ENCODE data around the gene NUP210. TPM values are rescaled to one million over a fixed set of nuclear protein-coding genes. Genes with fewer than 3 reads are reported as not detected.
"Not testable (repeated sequence)": the region's sequence is repeated elsewhere in the genome, so short reads cannot be mapped to it uniquely, and the experiment has no call there.

NUP210 gene
- 0.53 and 2.2 TPM in 2 replicates for total RNA-seq

GRCh38 chr3:13420045-13420830 lies at the start of gene NUP210:
TSS of gene NUP210 (minus strand) at chr3:13420322. CDS start at chr3:13420226, 96 bp downstream.
- DNase-seq (ENCODE audit: extremely low read depth, low read depth, low spot score), result no peak

DNA sequence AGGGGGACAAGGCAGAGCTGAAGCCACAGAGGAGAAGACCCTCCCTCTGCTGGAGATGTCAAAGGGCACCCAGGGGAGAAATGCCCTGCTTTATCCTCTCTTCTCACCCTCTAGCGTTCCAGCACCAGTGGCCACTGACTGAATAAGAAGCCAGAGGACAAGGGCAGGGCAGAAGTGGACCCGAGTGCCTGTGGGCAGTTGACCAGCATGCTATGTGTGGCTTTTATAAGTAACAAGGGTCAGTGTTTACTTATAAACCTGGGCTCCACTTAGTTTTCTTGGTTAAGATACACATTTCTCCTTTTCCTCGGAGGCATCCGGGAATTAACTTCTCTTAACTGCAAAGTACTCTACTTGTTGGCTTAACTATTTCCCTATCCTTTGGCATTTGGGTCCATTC lies 46.7 kb upstream of the NUP210 start:
- no peak for DNase-seq (ENCODE audit: extremely low read depth, low read depth, low spot score)

GRCh38 chr3:13465236-13465873 lies 45.2 kb upstream of the NUP210 start:
- DNase-seq (ENCODE audit: extremely low read depth, low read depth, low spot score), result no peak

- DNase-seq (ENCODE audit: extremely low read depth, low read depth, low spot score), result no peak
These were observed 43.7 kb upstream of the NUP210 start for GRCh38 chr3:13463618-13464400.

DNA sequence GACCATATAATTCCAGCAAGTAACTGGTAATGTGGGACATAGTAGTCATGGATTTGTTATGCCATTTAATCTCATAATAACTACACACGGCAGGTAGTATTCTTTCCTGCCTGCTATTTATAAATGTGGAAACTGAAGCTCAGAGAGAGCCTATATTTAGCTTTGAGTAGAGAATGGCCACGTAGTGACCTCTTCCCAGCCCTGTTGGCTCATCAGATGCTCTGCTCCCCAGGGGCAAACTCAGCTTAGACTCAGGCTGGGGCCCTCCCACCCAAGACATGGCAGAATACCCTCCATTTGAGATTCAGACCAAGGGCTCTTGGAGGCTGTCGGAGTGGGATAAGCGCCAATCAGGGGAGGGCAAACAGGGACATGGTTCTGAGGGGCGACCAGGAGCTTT lies 42.7 kb upstream of the NUP210 start:
- no peak for DNase-seq (ENCODE audit: extremely low read depth, low read depth, low spot score)

DNA sequence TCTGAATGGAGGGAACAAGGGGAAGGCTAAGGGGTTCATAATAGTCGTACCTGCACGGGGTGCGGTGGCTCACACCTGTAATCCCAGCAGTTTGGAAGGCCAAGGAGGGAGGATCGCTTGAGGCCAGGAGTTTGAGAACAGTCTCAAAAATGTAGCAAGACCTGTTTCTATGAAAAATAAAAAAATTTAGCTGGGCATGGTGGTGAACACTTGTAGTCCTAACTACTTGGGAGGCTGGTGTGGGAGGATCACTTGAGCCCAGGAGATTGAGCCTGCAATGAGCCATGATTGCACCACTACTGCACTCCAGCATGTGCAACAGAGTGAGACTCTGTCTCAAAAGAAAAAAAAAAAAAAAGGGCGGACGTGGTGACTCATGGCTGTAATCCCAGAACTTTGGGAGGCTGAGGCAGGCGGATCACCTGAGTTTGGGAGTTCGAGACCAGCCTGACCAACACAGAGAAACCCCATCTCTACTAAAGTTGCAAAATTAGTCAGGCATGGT lies 42.1 kb upstream of the NUP210 start:
- DNase-seq (ENCODE audit: extremely low read depth, low read depth, low spot score), result no peak

DNA sequence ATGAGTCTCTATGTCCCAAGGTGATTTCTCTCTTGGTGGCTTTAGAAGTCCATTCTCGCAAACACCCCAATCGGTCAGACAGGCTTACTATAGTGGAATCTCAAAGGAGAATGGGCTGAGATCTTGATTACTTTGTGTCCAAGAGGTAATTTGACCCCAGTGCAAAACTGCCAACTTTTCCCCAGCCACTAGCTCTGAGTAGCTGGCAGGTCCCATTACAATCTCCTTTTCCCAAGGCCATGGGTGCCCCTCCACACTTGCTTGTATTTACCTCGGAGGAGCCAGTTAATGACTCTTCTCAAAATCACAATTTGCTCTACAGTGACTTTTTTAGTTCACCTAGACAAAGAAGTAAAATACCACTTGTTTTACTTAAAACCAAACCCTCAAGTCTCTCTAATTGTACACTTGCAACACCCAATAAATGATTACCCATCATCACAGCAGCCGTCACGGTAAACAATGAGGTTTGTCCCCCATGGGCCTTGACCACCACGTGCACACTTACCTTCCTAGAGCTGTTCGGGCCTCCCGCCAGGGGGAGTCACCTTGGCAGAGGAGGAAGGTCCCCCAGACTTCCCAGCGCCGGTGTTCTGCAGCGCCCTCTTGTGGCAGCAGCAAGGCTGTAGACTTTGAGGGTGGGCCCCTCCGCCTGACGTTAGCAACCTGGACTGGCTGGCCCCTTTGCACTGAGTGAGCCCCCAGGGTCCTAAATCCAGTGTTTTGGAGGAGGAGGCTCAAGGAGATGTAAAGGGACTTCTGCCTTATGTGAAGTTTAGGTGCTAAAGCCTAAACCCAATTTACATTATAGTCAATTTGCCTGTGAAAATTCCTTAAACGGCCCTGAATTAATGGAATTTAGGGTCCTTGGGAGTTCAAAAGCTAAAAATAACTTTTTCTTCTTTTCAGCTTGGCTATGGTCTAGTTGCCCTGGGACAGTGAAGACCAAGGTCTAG lies 41.3 kb upstream of the NUP210 start:
- no peak for DNase-seq (ENCODE audit: extremely low read depth, low read depth, low spot score)

GRCh38 chr3:13460341-13460736 lies 40.2 kb upstream of the NUP210 start:
- no peak for DNase-seq (ENCODE audit: extremely low read depth, low read depth, low spot score)

GRCh38 chr3:13459605-13460340 lies 39.7 kb upstream of the NUP210 start:
- DNase-seq (ENCODE audit: extremely low read depth, low read depth, low spot score), result no peak

GRCh38 chr3:13457593-13457992 lies 37.5 kb upstream of the NUP210 start:
- no peak for DNase-seq (ENCODE audit: extremely low read depth, low read depth, low spot score)

DNA sequence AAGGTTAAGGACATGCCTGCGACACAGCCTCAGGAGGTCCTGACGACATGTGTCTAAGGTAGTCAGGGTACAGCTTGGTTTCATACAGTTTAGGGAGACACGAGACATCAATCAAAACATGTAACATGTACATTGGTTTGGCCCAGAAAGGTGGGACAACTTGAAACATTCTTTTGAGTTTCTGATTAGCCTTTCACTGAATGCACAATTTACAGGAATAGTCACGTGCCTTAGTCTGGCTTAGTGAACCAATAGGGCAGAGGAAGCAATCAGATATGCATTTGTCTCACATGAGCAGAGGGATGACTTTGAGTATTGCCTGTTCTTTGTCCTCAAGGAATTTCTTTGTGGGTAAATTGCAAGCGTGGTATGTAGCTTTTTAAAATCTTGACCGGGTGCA lies 35.5 kb upstream of the NUP210 start:
- no peak for DNase-seq (ENCODE audit: extremely low read depth, low read depth, low spot score)

GRCh38 chr3:13452490-13453335 lies 32.6 kb upstream of the NUP210 start:
- peak; percentile 27 for DNase-seq (ENCODE audit: extremely low read depth, low read depth, low spot score)

DNA sequence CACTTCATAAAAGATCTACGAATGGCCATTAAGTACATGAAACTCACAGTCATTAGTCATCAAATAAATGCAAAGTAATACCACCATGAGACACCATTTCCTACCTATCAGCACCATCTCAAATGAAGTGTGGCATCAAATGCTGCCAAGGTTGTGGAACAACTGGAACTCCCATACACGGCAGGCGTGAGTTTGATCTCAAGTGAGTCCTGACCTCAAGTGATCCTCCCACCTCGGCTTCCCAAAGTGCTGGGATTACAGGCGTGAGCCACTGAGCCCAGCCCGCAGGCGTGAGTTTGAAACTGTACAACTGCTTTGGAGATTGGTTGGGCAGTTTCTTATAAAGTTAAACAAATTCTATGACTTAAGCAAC lies 31.2 kb upstream of the NUP210 start:
- DNase-seq (ENCODE audit: extremely low read depth, low read depth, low spot score), result peak; percentile 0

- DNase-seq (ENCODE audit: extremely low read depth, low read depth, low spot score), result not testable (repeated sequence)
These were observed 22.8 kb upstream of the NUP210 start for GRCh38 chr3:13442882-13443281.

- no peak for DNase-seq (ENCODE audit: extremely low read depth, low read depth, low spot score)
These were observed 20.2 kb upstream of the NUP210 start for GRCh38 chr3:13440204-13440817.

- DNase-seq (ENCODE audit: extremely low read depth, low read depth, low spot score), result not testable (repeated sequence)
These were observed 16.1 kb upstream of the NUP210 start for GRCh38 chr3:13436213-13436612.

DNA sequence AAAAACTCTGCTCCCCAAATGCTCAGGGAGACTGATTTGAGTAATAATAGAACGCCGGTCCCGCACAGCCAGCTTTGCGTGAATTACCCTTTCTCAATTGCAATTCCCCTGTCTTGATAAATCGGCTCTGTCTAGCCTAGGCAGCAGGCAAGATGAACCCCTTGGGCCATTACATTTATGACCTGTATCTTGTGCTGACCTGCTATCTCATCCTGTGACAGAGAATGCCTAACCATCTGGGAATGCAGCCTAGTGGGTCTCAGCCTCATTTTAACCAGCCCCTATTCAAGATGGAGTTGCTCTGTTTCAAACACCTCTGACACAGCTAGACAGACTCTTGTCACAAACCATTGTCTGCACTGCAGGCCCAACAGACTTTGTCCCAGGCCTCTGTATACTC lies 13.8 kb upstream of the NUP210 start:
- DNase-seq (ENCODE audit: extremely low read depth, low read depth, low spot score), result no peak

- no peak for DNase-seq (ENCODE audit: extremely low read depth, low read depth, low spot score)
These were observed 12.0 kb upstream of the NUP210 start for GRCh38 chr3:13432093-13432492.

Measured in glomerular endothelial cell (primary cell).